SK-N-SH (cell line): Measurements from ENCODE around the gene APC. TPM values are rescaled to one million over a fixed set of nuclear protein-coding genes. Genes with fewer than 3 reads are reported as not detected.

Source experiments
- CTCF ChIA-PET: fragments of 300-600, 350-600 bp; formaldehyde crosslinking; extraction: SDS; loops from one replicate; lab custom pipeline; 2021; lab: Yijun Ruan, JAX
- POLR2A ChIA-PET: fragments of 350-600 bp; sonication (Branson Sonifier 250); formaldehyde crosslinking; extraction: SDS; loops from one replicate; lab custom pipeline; 2020; ENCODE audit warnings: antibody characterized with exemption, inconsistent platforms; lab: Yijun Ruan, JAX
- DNase-seq: peaks from one replicate; pipeline ENCODE4 v3.0.0; 2012
- H2AFZ ChIP-seq: fragments of 200-600 bp; sonication (generic); 2 replicates; pipeline ENCODE4 v1.8.1; 2016; ENCODE audit warnings: antibody characterized with exemption, mild to moderate bottlenecking, low read depth
- H3F3A ChIP-seq: fragments of 200-600 bp; sonication (generic); replicated peaks from 2 replicates; pipeline ENCODE3; 2016; ENCODE audit warnings: antibody characterized with exemption, mild to moderate bottlenecking; ENCODE audit not compliant: insufficient read depth
- H3K27ac ChIP-seq, 2 experiments: fragments of 200-500 bp in 1 of 2; fragments of 200-600 bp in 1 of 2; sonication (Bioruptor generic) in 1 of 2; sonication (generic), shearing (Covaris generic) in 1 of 2; 2 replicates each; pipeline versions ENCODE4 v1.5.1 to v1.6.1; 2014 to 2016; ENCODE audit warnings: low read depth in 2 of 2, inconsistent platforms in 1 of 2, low read length in 1 of 2, mild to moderate bottlenecking in 1 of 2, mixed read lengths in 1 of 2
- H3K27me3 ChIP-seq: fragments of 200-600 bp; sonication (generic), shearing (Covaris generic); 2 replicates; pipeline ENCODE4 v1.6.1; 2016; ENCODE audit warnings: mixed run types; ENCODE audit not compliant: insufficient read depth
- H3K36me3 ChIP-seq, 2 experiments: fragments of 200-500 bp in 1 of 2; fragments of 200-600 bp in 1 of 2; sonication (Bioruptor generic) in 1 of 2; sonication (generic) in 1 of 2; replicated peaks in 1 of 2; 2 replicates each; pipeline versions ENCODE3 to v1.5.1; 2014 to 2016; ENCODE audit warnings: low read length in 1 of 2, mild to moderate bottlenecking in 1 of 2; ENCODE audit not compliant: insufficient read depth in 2 of 2, control insufficient read depth in 1 of 2
- H3K4me1 ChIP-seq, 2 experiments: fragments of 200-500 bp in 1 of 2; fragments of 200-600 bp in 1 of 2; sonication (Bioruptor generic) in 1 of 2; sonication (generic), shearing (Covaris generic) in 1 of 2; 2 replicates each; pipeline versions ENCODE4 v1.5.1 to v1.6.1; 2014 to 2016; ENCODE audit warnings: low read depth in 1 of 2, low read length in 1 of 2, mixed run types in 1 of 2; ENCODE audit not compliant: insufficient read depth in 2 of 2, control insufficient read depth in 1 of 2
- H3K4me2 ChIP-seq: fragments of 200-600 bp; sonication (generic), shearing (Covaris generic); 2 replicates; pipeline ENCODE4 v1.6.1; 2017; ENCODE audit warnings: mixed run types
- H3K4me3 ChIP-seq, 2 experiments: fragments of 200-500 bp in 1 of 2; fragments of 200-600 bp in 1 of 2; sonication (Bioruptor generic) in 1 of 2; sonication (generic), shearing (Covaris generic) in 1 of 2; 2 replicates each; pipeline versions ENCODE4 v1.5.1 to v1.8.1; 2014 to 2016; ENCODE audit warnings: low read depth in 2 of 2, inconsistent platforms in 1 of 2, low read length in 1 of 2, mild to moderate bottlenecking in 1 of 2, mixed read lengths in 1 of 2, moderate library complexity in 1 of 2
- H3K79me2 ChIP-seq: fragments of 200-600 bp; sonication (generic); 2 replicates; pipeline ENCODE4 v1.8.1; 2017; ENCODE audit warnings: mild to moderate bottlenecking; ENCODE audit not compliant: insufficient read depth
- H3K9ac ChIP-seq: fragments of 200-600 bp; sonication (generic); 2 replicates; pipeline ENCODE4 v1.6.1; 2017; ENCODE audit warnings: mixed run types
- H3K9me2 ChIP-seq: fragments of 200-600 bp; sonication (generic); 2 replicates; pipeline ENCODE4 v1.6.1; 2017; ENCODE audit warnings: mixed run types
- H3K9me3 ChIP-seq: fragments of 200-600 bp; sonication (generic); 2 replicates; pipeline ENCODE4 v1.6.1; 2017; ENCODE audit warnings: mixed run types, mild to moderate bottlenecking, moderate library complexity
- H4K20me1 ChIP-seq: fragments of 200-600 bp; sonication (generic); 2 replicates; pipeline ENCODE4 v1.6.1; 2017; ENCODE audit warnings: mild to moderate bottlenecking, mixed run types; ENCODE audit not compliant: insufficient read depth
- CHD2 ChIP-seq: fragments of 150-350 bp; IDR thresholded peaks from 2 replicates; pipeline ENCODE4 v1.6.1; 2018; ENCODE audit warnings: low read length; ENCODE audit not compliant: partially characterized antibody
- CTCF ChIP-seq: fragments of 200-600 bp; sonication (generic); IDR thresholded peaks from 2 replicates; pipeline ENCODE4 v1.6.1; 2017; ENCODE audit warnings: antibody characterized with exemption, mild to moderate bottlenecking, moderate library complexity
- EP300 ChIP-seq, 2 experiments: IDR thresholded peaks; 2 replicates each; pipeline versions ENCODE4 v1.4.0 to v1.6.1; 2012; ENCODE audit warnings: borderline replicate concordance in 1 of 2, low read depth in 1 of 2, low read length in 1 of 2
- EZH2phosphoT487 ChIP-seq: fragments of 200-600 bp; sonication (generic); IDR thresholded peaks from 2 replicates; pipeline ENCODE4 v1.6.1; 2017; ENCODE audit warnings: low read depth, mixed run types, mild to moderate bottlenecking, antibody characterized with exemption, moderate library complexity, borderline replicate concordance
- GABPA ChIP-seq: IDR thresholded peaks from 2 replicates; pipeline ENCODE4 v1.4.0; 2012; ENCODE audit warnings: low read depth, mild to moderate bottlenecking
- GATA2 ChIP-seq: sonication (generic); formaldehyde crosslinking; IDR thresholded peaks from 2 replicates; pipeline ENCODE4 v1.5.0; 2020; ENCODE audit warnings: mild to moderate bottlenecking, missing genetic modification reagents
- MAX ChIP-seq: IDR thresholded peaks from 2 replicates; pipeline ENCODE4 v1.4.0; 2012; ENCODE audit warnings: low read depth
- MEF2A ChIP-seq: IDR thresholded peaks from 2 replicates; pipeline ENCODE4 v1.4.0; 2012; ENCODE audit warnings: low read depth, borderline replicate concordance
- MXI1 ChIP-seq: IDR thresholded peaks from 2 replicates; pipeline ENCODE4 v1.6.1; 2012; ENCODE audit warnings: mild to moderate bottlenecking, low read depth, low read length, improper control_type of control experiment
- NFIC ChIP-seq: IDR thresholded peaks from 2 replicates; pipeline ENCODE4 v1.4.0; 2012; ENCODE audit warnings: borderline replicate concordance
- POLR2AphosphoS5 ChIP-seq: IDR thresholded peaks from 2 replicates; pipeline ENCODE4 v1.6.1; 2012; ENCODE audit warnings: low read depth, low read length
- REST ChIP-seq: IDR thresholded peaks from 2 replicates; pipeline ENCODE4 v1.6.1; 2012; ENCODE audit warnings: mild to moderate bottlenecking, low read depth, low read length, moderate library complexity
- SIN3A ChIP-seq: IDR thresholded peaks from 2 replicates; pipeline ENCODE4 v1.6.1; 2012; ENCODE audit warnings: low read depth, mild to moderate bottlenecking, low read length, moderate library complexity, borderline replicate concordance
- TCF12 ChIP-seq: IDR thresholded peaks from 2 replicates; pipeline ENCODE4 v1.4.0; 2012
- TEAD4 ChIP-seq: IDR thresholded peaks from 2 replicates; pipeline ENCODE4 v1.4.0; 2012; ENCODE audit warnings: mild to moderate bottlenecking, borderline replicate concordance; ENCODE audit not compliant: insufficient read depth
- USF2 ChIP-seq: fragments of 150-350 bp; IDR thresholded peaks from 2 replicates; pipeline ENCODE4 v1.6.1; 2017; ENCODE audit warnings: antibody characterized with exemption, low read length, low read depth, borderline replicate concordance
- ZBTB33 ChIP-seq: IDR thresholded peaks from 2 replicates; pipeline ENCODE4 v1.4.0; 2012; ENCODE audit warnings: low read depth, borderline replicate concordance
- WGBS: methylation state at CpG from one replicate; pipeline ENCODE4 v1.1.6; 2017; ENCODE audit warnings: low lambda C conversion rate; 5-methylcytosine and 5-hydroxymethylcytosine counted together
- polyA plus RNA-seq, 3 experiments: library from polyadenylated mRNA; depleted of rRNA; stranded (reverse); fragments of >200 nt; gene quantifications; 2 replicates each; pipeline ENCODE4 v1.2.3, GENCODE V29; 2012

The APC gene
- polyA plus RNA-seq, 1 of the 3 experiments (the other 2 are of a cell fraction): 5.1 TPM

- WGBS: 71% methylated on average over 2 of the region's 2 CpGs
- Histone ChIP-seq H3K4me3 (no peak overlapping the region), H3K79me2 (no peaks in the 10 kb centered on the region; the same call in 1 of the 2 replicates), H3K27me3 (no peaks in the 10 kb centered on the region), H3K9ac (no peak overlapping the region), H3K27ac (no peak overlapping the region), H3K36me3 (peaks cover 39 to 53% of the 10 kb centered on the region in 2 experiments), H3F3A (no peaks in the 10 kb centered on the region), H4K20me1 (no peaks in the 10 kb centered on the region), H2AFZ (no peak overlapping the region), H3K4me2 (no peak overlapping the region), H3K4me1 (no peaks in the 10 kb centered on the region; a peak in 2 of 4 replicates), H3K9me2 (no peaks in the 10 kb centered on the region), H3K9me3 (no peaks in the 10 kb centered on the region)
- DNase-seq: no peak
- CTCF ChIA-PET: interaction anchor here (0.7 to 2.1 kb wide), 5 partner anchors 9 to 639 kb away, joined by 3 to 5 read pairs (median 3); no protein-coding TSS in a partner anchor
- no peak for TF ChIP-seq GABPA
- no peak for TF ChIP-seq TCF12
- POLR2A ChIA-PET: no interaction called here
Measured at GRCh38 chr5:112795944-112796678, 58.4 kb downstream of the APC start.

GRCh38 chr5:112799661-112800060, 62.0 kb downstream of the APC start:
- ChIA-PET POLR2A (no interaction called here), CTCF (no interaction called here)
- Histone ChIP-seq H3K4me2 (no peak overlapping the region), H3K79me2 (no peaks in the 10 kb centered on the region; the same call in 1 of the 2 replicates), H3K4me3 (no peak overlapping the region), H4K20me1 (no peaks in the 10 kb centered on the region), H2AFZ (no peak overlapping the region), H3K27ac (no peak overlapping the region; a peak in 1 of 4 replicates), H3K27me3 (no peaks in the 10 kb centered on the region), H3K9me3 (no peaks in the 10 kb centered on the region), H3K36me3 (peaks cover 45 to 60% of the 10 kb centered on the region in 2 experiments), H3K4me1 (no peaks in the 10 kb centered on the region; a peak in 2 of 4 replicates), H3F3A (no peaks in the 10 kb centered on the region), H3K9me2 (no peaks in the 10 kb centered on the region), H3K9ac (no peak overlapping the region)
- no peak for DNase-seq
- 98% methylated on average over 3 of the region's 3 CpGs for WGBS
- no peak for TF ChIP-seq POLR2AphosphoS5
- TF ChIP-seq MAX: no peak
- no peak for TF ChIP-seq GABPA
- no peak for TF ChIP-seq ZBTB33
- no peak for TF ChIP-seq CTCF
- TF ChIP-seq NFIC: no peak
- no peak for TF ChIP-seq TEAD4
- no peak for TF ChIP-seq EZH2phosphoT487
- TF ChIP-seq CHD2: no peak
- TF ChIP-seq REST: no peak
- no peak for TF ChIP-seq MEF2A
- no peak for TF ChIP-seq EP300 (IDR thresholded peaks at IDR 0.05; ENCODE audit: borderline replicate concordance in 1 of 2, low read depth in 1 of 2, low read length in 1 of 2)
- TF ChIP-seq MXI1: no peak
- TF ChIP-seq SIN3A: no peak
- no peak for TF ChIP-seq USF2
- no peak for TF ChIP-seq GATA2 (CRISPR knock-in tag)
